H1 (cell line): ENCODE results near the gene OR4F6.

ENCODE experiments used
- EGR1 ChIP-seq: IDR thresholded peaks from 2 replicates; pipeline ENCODE4 v1.6.1; 2011; ENCODE audit warnings: low read depth, low read length, borderline replicate concordance
- EP300 ChIP-seq, 2 experiments: IDR thresholded peaks; 1 replicate in 1 of 2; 2 replicates in 1 of 2; pipeline ENCODE4 v1.6.1; 2011 to 2012; ENCODE audit warnings: low read depth in 2 of 2, low read length in 2 of 2, mild to moderate bottlenecking in 2 of 2, borderline replicate concordance in 1 of 2, inconsistent platforms in 1 of 2, moderate library complexity in 1 of 2
- GTF2F1 ChIP-seq: IDR thresholded peaks from 2 replicates; pipeline ENCODE4 v1.6.1; 2012; ENCODE audit warnings: low read depth, low read length, improper control_type of control experiment, borderline replicate concordance
- MAFK ChIP-seq: IDR thresholded peaks from 2 replicates; pipeline ENCODE4 v1.6.1; 2012; ENCODE audit warnings: low read depth, mild to moderate bottlenecking, improper control_type of control experiment, low read length
- POLR2A ChIP-seq, 2 experiments: IDR thresholded peaks; 1 replicate in 1 of 2; 2 replicates in 1 of 2; pipeline ENCODE4 v1.6.1; 2011; ENCODE audit warnings: low read depth in 2 of 2, low read length in 2 of 2, mild to moderate bottlenecking in 2 of 2; ENCODE audit errors: control extremely low read depth in 1 of 2
- POLR2AphosphoS5 ChIP-seq: IDR thresholded peaks from 2 replicates; pipeline ENCODE4 v1.6.1; 2011; ENCODE audit warnings: low read depth, low read length
- RAD21 ChIP-seq, 2 experiments: IDR thresholded peaks in 1 of 2; conservative IDR thresholded peaks in 1 of 2; 2 replicates each; pipeline ENCODE4 v1.6.1; 2011; ENCODE audit warnings: low read depth in 2 of 2, low read length in 2 of 2, improper control_type of control experiment in 1 of 2, inconsistent platforms in 1 of 2, mild to moderate bottlenecking in 1 of 2, moderate library complexity in 1 of 2
- SP1 ChIP-seq: IDR thresholded peaks from 2 replicates; pipeline ENCODE4 v1.6.1; 2011; ENCODE audit warnings: low read depth, low read length
- SUZ12 ChIP-seq: fragments of 200-600 bp; sonication (generic); IDR thresholded peaks from 2 replicates; pipeline ENCODE4 v1.6.1; 2012; ENCODE audit warnings: mild to moderate bottlenecking, inconsistent platforms, low read length, moderate library complexity, mixed read lengths
- TAF1 ChIP-seq: IDR thresholded peaks from 2 replicates; pipeline ENCODE4 v1.6.1; 2011; ENCODE audit warnings: mild to moderate bottlenecking, low read depth, low read length
- TBP ChIP-seq: IDR thresholded peaks from 2 replicates; pipeline ENCODE4 v1.6.1; 2011; ENCODE audit warnings: low read depth, low read length, improper control_type of control experiment
- TEAD4 ChIP-seq: IDR thresholded peaks from 2 replicates; pipeline ENCODE4 v1.6.1; 2012; ENCODE audit warnings: low read depth, low read length, inconsistent platforms, mixed read lengths
- TF ChIP-seq, protein P1 (sequence below), 3 experiments: IDR thresholded peaks; 1 replicate in 2 of 3; 2 replicates in 1 of 3; pipeline versions ENCODE4 v1.5.1 to v1.6.1; 2011; ENCODE audit warnings: low read length in 3 of 3, mild to moderate bottlenecking in 3 of 3, inconsistent platforms in 2 of 3, low read depth in 1 of 3, moderate library complexity in 1 of 3; ENCODE audit not compliant: insufficient read depth in 1 of 3; ENCODE audit errors: control extremely low read depth in 1 of 3

DNA sequence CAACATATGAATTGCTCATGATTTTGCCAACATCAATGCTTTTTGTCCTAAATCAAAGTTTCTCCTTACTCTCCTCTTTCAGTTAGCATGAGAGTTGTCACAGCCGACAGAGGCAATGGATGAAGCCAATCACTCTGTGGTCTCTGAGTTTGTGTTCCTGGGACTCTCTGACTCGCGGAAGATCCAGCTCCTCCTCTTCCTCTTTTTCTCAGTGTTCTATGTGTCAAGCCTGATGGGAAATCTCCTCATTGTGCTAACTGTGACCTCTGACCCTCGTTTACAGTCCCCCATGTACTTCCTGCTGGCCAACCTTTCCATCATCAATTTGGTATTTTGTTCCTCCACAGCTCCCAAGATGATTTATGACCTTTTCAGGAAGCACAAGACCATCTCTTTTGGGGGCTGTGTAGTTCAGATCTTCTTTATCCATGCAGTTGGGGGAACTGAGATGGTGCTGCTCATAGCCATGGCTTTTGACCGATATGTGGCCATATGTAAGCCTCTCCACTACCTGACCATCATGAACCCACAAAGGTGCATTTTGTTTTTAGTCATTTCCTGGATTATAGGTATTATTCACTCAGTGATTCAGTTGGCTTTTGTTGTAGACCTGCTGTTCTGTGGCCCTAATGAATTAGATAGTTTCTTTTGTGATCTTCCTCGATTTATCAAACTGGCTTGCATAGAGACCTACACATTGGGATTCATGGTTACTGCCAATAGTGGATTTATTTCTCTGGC lies 2.5 kb downstream of the OR4F6 start:
- TF ChIP-seq EP300 (IDR thresholded peaks at IDR 0.05; ENCODE audit: borderline replicate concordance in 1 of 2, low read depth in 2 of 2, low read length in 2 of 2) (no peak), POLR2AphosphoS5 (no peak), RAD21 (IDR thresholded peaks at IDR 0.05 in 1 of 2, conservative IDR thresholded peaks at IDR 0.05 in 1 of 2; ENCODE audit: low read depth in 2 of 2, low read length in 2 of 2) (no peak), TEAD4 (no peak), MAFK (no peak), SUZ12 (no peak), SP1 (no peak), TBP (no peak), EGR1 (no peak), GTF2F1 (no peak), TAF1 (no peak), POLR2A (IDR thresholded peaks at IDR 0.05; ENCODE audit: control extremely low read depth in 1 of 2, low read depth in 2 of 2, low read length in 2 of 2) (no peak)
- TF ChIP-seq, protein P1, sequence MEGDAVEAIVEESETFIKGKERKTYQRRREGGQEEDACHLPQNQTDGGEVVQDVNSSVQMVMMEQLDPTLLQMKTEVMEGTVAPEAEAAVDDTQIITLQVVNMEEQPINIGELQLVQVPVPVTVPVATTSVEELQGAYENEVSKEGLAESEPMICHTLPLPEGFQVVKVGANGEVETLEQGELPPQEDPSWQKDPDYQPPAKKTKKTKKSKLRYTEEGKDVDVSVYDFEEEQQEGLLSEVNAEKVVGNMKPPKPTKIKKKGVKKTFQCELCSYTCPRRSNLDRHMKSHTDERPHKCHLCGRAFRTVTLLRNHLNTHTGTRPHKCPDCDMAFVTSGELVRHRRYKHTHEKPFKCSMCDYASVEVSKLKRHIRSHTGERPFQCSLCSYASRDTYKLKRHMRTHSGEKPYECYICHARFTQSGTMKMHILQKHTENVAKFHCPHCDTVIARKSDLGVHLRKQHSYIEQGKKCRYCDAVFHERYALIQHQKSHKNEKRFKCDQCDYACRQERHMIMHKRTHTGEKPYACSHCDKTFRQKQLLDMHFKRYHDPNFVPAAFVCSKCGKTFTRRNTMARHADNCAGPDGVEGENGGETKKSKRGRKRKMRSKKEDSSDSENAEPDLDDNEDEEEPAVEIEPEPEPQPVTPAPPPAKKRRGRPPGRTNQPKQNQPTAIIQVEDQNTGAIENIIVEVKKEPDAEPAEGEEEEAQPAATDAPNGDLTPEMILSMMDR (IDR thresholded peaks at IDR 0.05; ENCODE audit: control extremely low read depth in 1 of 3, insufficient read depth in 1 of 3, low read depth in 1 of 3, low read length in 3 of 3) = no peak
